Keratinocyte (primary cell): ENCODE data around the gene ANKRD17.

ENCODE experiments used
- CTCF ChIP-seq, 3 experiments: IDR thresholded peaks in 1 of 3; conservative IDR thresholded peaks in 1 of 3; optimal IDR thresholded peaks in 1 of 3; 2 replicates in 2 of 3; 3 replicates in 1 of 3; pipeline versions ENCODE3 to v1.5.1; 2011; ENCODE audit warnings: low read length in 3 of 3, mild to moderate bottlenecking in 3 of 3, moderate library complexity in 2 of 3, control low read depth in 1 of 3, inconsistent platforms in 1 of 3; ENCODE audit not compliant: insufficient read depth in 2 of 3; ENCODE audit errors: extremely low read depth in 1 of 3
- EZH2 ChIP-seq: IDR thresholded peaks from one replicate; pipeline ENCODE4 v1.6.1; 2012; ENCODE audit warnings: inconsistent platforms, mild to moderate bottlenecking, low read length, moderate library complexity

- TF ChIP-seq CTCF (optimal IDR thresholded peaks at IDR 0.05 in 1 of 3, IDR thresholded peaks at IDR 0.05 in 1 of 3, conservative IDR thresholded peaks at IDR 0.05 in 1 of 3; ENCODE audit: extremely low read depth in 1 of 3, insufficient read depth in 2 of 3, low read length in 3 of 3), result no peak
- no peak for TF ChIP-seq EZH2
Measured at GRCh38 chr4:73045879-73046278, 212.7 kb downstream of the ANKRD17 start.
